H9 (cell line): Measurements from ENCODE around the gene FARS2. TPM values are rescaled to one million over a fixed set of nuclear protein-coding genes. Genes with fewer than 3 reads are reported as not detected.

Experiments used
- DNase-seq: peaks from one replicate; pipeline ENCODE4 v3.0.0-alpha.2; 2017
- H2AFZ ChIP-seq: one replicate; pipeline ENCODE4 v1.6.1; 2013; ENCODE audit warnings: mild to moderate bottlenecking, low read length, control low read depth, moderate library complexity
- H2AK5ac ChIP-seq: 2 replicates; pipeline ENCODE4 v1.6.1; 2013; ENCODE audit warnings: low read length, control low read depth, mixed read lengths; ENCODE audit not compliant: insufficient read length
- H2BK120ac ChIP-seq: one replicate; pipeline ENCODE4 v1.6.1; 2013; ENCODE audit warnings: low read depth, mild to moderate bottlenecking, low read length, control low read depth, inconsistent platforms; ENCODE audit not compliant: poor library complexity, severe bottlenecking
- H2BK12ac ChIP-seq: 2 replicates; pipeline ENCODE4 v1.6.1; 2013; ENCODE audit warnings: low read length, control low read depth, mixed read lengths, low read depth; ENCODE audit not compliant: insufficient read length
- H2BK15ac ChIP-seq: 2 replicates; pipeline ENCODE4 v1.6.1; 2013; ENCODE audit warnings: low read depth, low read length, control low read depth
- H2BK20ac ChIP-seq: one replicate; pipeline ENCODE4 v1.6.1; 2013; ENCODE audit warnings: low read depth, mild to moderate bottlenecking, low read length, control low read depth, inconsistent platforms; ENCODE audit not compliant: poor library complexity, severe bottlenecking
- H2BK5ac ChIP-seq: 2 replicates; pipeline ENCODE4 v1.6.1; 2013; ENCODE audit warnings: low read length, control low read depth, mixed read lengths; ENCODE audit not compliant: insufficient read length
- H3K14ac ChIP-seq: 2 replicates; pipeline ENCODE4 v1.6.1; 2013; ENCODE audit warnings: low read length, control low read depth; ENCODE audit not compliant: insufficient read depth
- H3K18ac ChIP-seq: 2 replicates; pipeline ENCODE4 v1.6.1; 2013; ENCODE audit warnings: low read depth, mild to moderate bottlenecking, mixed read lengths, low read length, control low read depth; ENCODE audit not compliant: insufficient read length
- H3K23ac ChIP-seq: 2 replicates; pipeline ENCODE4 v1.6.1; 2013; ENCODE audit warnings: low read length, control low read depth, mixed read lengths, low read depth; ENCODE audit not compliant: insufficient read length
- H3K23me2 ChIP-seq: 2 replicates; pipeline ENCODE4 v1.6.1; 2013; ENCODE audit warnings: low read depth, mild to moderate bottlenecking, mixed read lengths, low read length, control low read depth; ENCODE audit not compliant: insufficient read length, poor library complexity, severe bottlenecking
- H3K27ac ChIP-seq: 2 replicates; pipeline ENCODE4 v1.5.1; 2013; ENCODE audit warnings: low read length, control low read depth, mixed read lengths, low read depth; ENCODE audit not compliant: insufficient read length
- H3K27me3 ChIP-seq: 2 replicates; pipeline ENCODE4 v1.6.1; 2013; ENCODE audit warnings: low read length, control low read depth, inconsistent platforms; ENCODE audit not compliant: insufficient read depth
- H3K4ac ChIP-seq: 2 replicates; pipeline ENCODE4 v1.6.1; 2013; ENCODE audit warnings: low read depth, mild to moderate bottlenecking, control low read depth, inconsistent platforms, low read length, moderate library complexity
- H3K4me1 ChIP-seq: 2 replicates; pipeline ENCODE4 v1.6.1; 2013; ENCODE audit warnings: low read length, control low read depth, inconsistent platforms; ENCODE audit not compliant: insufficient read depth
- H3K4me2 ChIP-seq: 2 replicates; pipeline ENCODE4 v1.6.1; 2013; ENCODE audit warnings: low read length, control low read depth, mixed read lengths; ENCODE audit not compliant: insufficient read length, insufficient read depth
- H3K56ac ChIP-seq: 2 replicates; pipeline ENCODE4 v1.6.1; 2013; ENCODE audit warnings: low read depth, mild to moderate bottlenecking, mixed read lengths, low read length, control low read depth; ENCODE audit not compliant: insufficient read length
- H3K79me1 ChIP-seq: 2 replicates; pipeline ENCODE4 v1.6.1; 2013; ENCODE audit warnings: low read depth, mild to moderate bottlenecking, moderate library complexity, low read length, control low read depth, inconsistent platforms; ENCODE audit not compliant: insufficient read depth, poor library complexity, severe bottlenecking
- H3K79me2 ChIP-seq: 2 replicates; pipeline ENCODE4 v1.6.1; 2013; ENCODE audit warnings: low read length, control low read depth, inconsistent platforms; ENCODE audit not compliant: insufficient read depth
- H3K9ac ChIP-seq: 2 replicates; pipeline ENCODE4 v1.6.1; 2013; ENCODE audit warnings: low read length, control low read depth, mixed read lengths; ENCODE audit not compliant: insufficient read length; ENCODE audit errors: extremely low read depth
- H3K9me3 ChIP-seq: one replicate; pipeline ENCODE4 v1.6.1; 2013; ENCODE audit warnings: low read depth, low read length, inconsistent platforms; ENCODE audit not compliant: control insufficient read depth
- H3T11ph ChIP-seq: one replicate; pipeline ENCODE4 v1.6.1; 2013; ENCODE audit warnings: mild to moderate bottlenecking, low read length, control low read depth, inconsistent platforms
- H4K20me1 ChIP-seq: one replicate; pipeline ENCODE4 v1.6.1; 2013; ENCODE audit not compliant: control insufficient read depth, insufficient read length, insufficient read depth
- H4K5ac ChIP-seq: 2 replicates; pipeline ENCODE4 v1.6.1; 2013; ENCODE audit warnings: low read depth, mild to moderate bottlenecking, mixed read lengths, low read length, control low read depth; ENCODE audit not compliant: insufficient read length
- H4K8ac ChIP-seq: replicated peaks from 2 replicates; pipeline ENCODE4 v1.6.1; 2013; ENCODE audit warnings: low read length, control low read depth, mixed read lengths, low read depth; ENCODE audit not compliant: insufficient read length
- H4K91ac ChIP-seq: 2 replicates; pipeline ENCODE4 v1.6.1; 2013; ENCODE audit warnings: low read depth, mild to moderate bottlenecking, moderate library complexity, mixed read lengths, low read length, control low read depth; ENCODE audit not compliant: insufficient read length
- H3K27ac Mint-ChIP-seq, 3 experiments: 2 replicates in 2 of 3; 3 replicates in 1 of 3; pipeline ENCODE4 v1.8.0; 2020 to 2021; ENCODE audit warnings: mixed read lengths in 3 of 3, mild to moderate bottlenecking in 1 of 3, moderate library complexity in 1 of 3
- H3K27me3 Mint-ChIP-seq: 2 replicates; pipeline ENCODE4 v1.8.0; 2021; ENCODE audit warnings: low read depth, mild to moderate bottlenecking, moderate library complexity, mixed read lengths
- H3K36me3 Mint-ChIP-seq, 3 experiments: 2 replicates in 2 of 3; 3 replicates in 1 of 3; pipeline ENCODE4 v1.8.0; 2020 to 2021; ENCODE audit warnings: low read depth in 3 of 3, mixed read lengths in 3 of 3; ENCODE audit not compliant: insufficient read depth in 1 of 3
- H3K4me1 Mint-ChIP-seq, 2 experiments: 2 replicates each; pipeline ENCODE4 v1.8.0; 2020; ENCODE audit warnings: mixed read lengths in 2 of 2
- H3K4me3 Mint-ChIP-seq, 2 experiments: 2 replicates in 1 of 2; 3 replicates in 1 of 2; pipeline ENCODE4 v1.8.0; 2020 to 2021; ENCODE audit warnings: mild to moderate bottlenecking in 2 of 2, mixed read lengths in 2 of 2, moderate library complexity in 1 of 2
- H3K9me3 Mint-ChIP-seq, 2 experiments: 2 replicates in 1 of 2; 3 replicates in 1 of 2; pipeline ENCODE4 v1.8.0; 2020; ENCODE audit warnings: mild to moderate bottlenecking in 2 of 2, mixed read lengths in 2 of 2, moderate library complexity in 1 of 2
- total RNA-seq: library from RNA; stranded (reverse); gene quantifications from 2 replicates; pipeline ENCODE4 v1.2.1, GENCODE V29; 2021
- TF ChIP-seq, protein P1 (sequence below): fragments of 200-600 bp; sonication (generic); conservative IDR thresholded peaks from 3 replicates; pipeline ENCODE4 v1.8.0; 2021; ENCODE audit warnings: antibody characterized with exemption, mild to moderate bottlenecking

Gene FARS2
- total RNA-seq, 1 experiment from 2014 or later: 8.5 TPM

DNA sequence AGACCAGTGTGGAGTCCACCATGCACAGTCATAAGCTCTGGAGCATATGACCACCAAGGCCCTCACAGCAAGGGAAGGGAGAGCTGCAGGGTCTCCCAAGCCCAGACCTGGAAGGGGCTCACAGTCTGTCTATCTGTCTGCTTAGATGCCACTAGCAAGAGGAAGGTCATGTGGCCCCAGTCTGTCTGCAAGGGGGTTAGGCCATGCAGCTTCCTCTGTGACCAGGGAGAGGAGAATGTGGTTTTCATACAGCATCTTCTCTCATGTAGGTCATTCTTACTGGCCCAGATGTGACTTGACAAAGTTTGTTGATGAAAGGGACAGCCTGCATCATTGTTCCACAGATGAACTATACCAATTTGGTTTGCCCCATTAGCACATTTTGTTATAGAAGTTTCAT, 260.8 kb downstream of the FARS2 start:
- H3K36me3 Mint-ChIP-seq: no peaks in the 10 kb centered on the region
- Histone ChIP-seq H2BK20ac (no peak overlapping the region), H4K20me1 (no peaks in the 10 kb centered on the region), H3K79me1 (no peaks in the 10 kb centered on the region), H3T11ph (no peak overlapping the region), H3K18ac (no peak overlapping the region), H3K4me1 (no peaks in the 10 kb centered on the region), H3K23me2 (no peaks in the 10 kb centered on the region), H4K5ac (no peak overlapping the region), H2BK120ac (no peak overlapping the region), H3K27me3 (no peaks in the 10 kb centered on the region), H3K14ac (no peak overlapping the region), H2BK5ac (no peak overlapping the region), H3K79me2 (no peaks in the 10 kb centered on the region), H2BK12ac (no peak overlapping the region), H2BK15ac (no peak overlapping the region), H2AFZ (no peak overlapping the region), H3K56ac (no peak overlapping the region), H4K91ac (no peak overlapping the region), H2AK5ac (no peak overlapping the region), H3K23ac (no peak overlapping the region), H3K4ac (no peak overlapping the region), H4K8ac (no peak overlapping the region), H3K27ac (no peak overlapping the region), H3K4me2 (no peak overlapping the region), H3K9ac (no peak overlapping the region), H3K9me3 (no peaks in the 10 kb centered on the region)
- no peak overlapping the region for H3K27ac Mint-ChIP-seq
- DNase-seq: no peak
- TF ChIP-seq, protein P1, sequence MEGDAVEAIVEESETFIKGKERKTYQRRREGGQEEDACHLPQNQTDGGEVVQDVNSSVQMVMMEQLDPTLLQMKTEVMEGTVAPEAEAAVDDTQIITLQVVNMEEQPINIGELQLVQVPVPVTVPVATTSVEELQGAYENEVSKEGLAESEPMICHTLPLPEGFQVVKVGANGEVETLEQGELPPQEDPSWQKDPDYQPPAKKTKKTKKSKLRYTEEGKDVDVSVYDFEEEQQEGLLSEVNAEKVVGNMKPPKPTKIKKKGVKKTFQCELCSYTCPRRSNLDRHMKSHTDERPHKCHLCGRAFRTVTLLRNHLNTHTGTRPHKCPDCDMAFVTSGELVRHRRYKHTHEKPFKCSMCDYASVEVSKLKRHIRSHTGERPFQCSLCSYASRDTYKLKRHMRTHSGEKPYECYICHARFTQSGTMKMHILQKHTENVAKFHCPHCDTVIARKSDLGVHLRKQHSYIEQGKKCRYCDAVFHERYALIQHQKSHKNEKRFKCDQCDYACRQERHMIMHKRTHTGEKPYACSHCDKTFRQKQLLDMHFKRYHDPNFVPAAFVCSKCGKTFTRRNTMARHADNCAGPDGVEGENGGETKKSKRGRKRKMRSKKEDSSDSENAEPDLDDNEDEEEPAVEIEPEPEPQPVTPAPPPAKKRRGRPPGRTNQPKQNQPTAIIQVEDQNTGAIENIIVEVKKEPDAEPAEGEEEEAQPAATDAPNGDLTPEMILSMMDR: no peak
- H3K9me3 Mint-ChIP-seq: no peaks in the 10 kb centered on the region
- no peak overlapping the region for H3K4me3 Mint-ChIP-seq
- H3K27me3 Mint-ChIP-seq: no peaks in the 10 kb centered on the region
- no peaks in the 10 kb centered on the region for H3K4me1 Mint-ChIP-seq
